MM.1S (cell line): ENCODE data around the gene MOCOS.

ENCODE experiments used
- DNase-seq: peaks from one replicate; pipeline ENCODE4 v3.0.0-alpha.2; 2015
- H2AFZ ChIP-seq: fragments of 300-600 bp; sonication (generic); 2 replicates; pipeline ENCODE4 v1.6.0; 2016; ENCODE audit warnings: antibody characterized with exemption, low read length
- H3F3A ChIP-seq: fragments of 300-600 bp; sonication (generic); 2 replicates; pipeline ENCODE4 v1.6.1; 2016; ENCODE audit warnings: mild to moderate bottlenecking, antibody characterized with exemption, low read length, moderate library complexity, mixed read lengths; ENCODE audit not compliant: insufficient read depth
- H3K27ac ChIP-seq: fragments of 300-600 bp; sonication (generic); 2 replicates; pipeline ENCODE4 v1.5.1; 2016; ENCODE audit warnings: mild to moderate bottlenecking, low read length
- H3K27me3 ChIP-seq: fragments of 300-600 bp; sonication (generic); replicated peaks from 2 replicates; pipeline ENCODE4 v1.6.0; 2016; ENCODE audit warnings: low read length; ENCODE audit not compliant: insufficient read depth
- H3K36me3 ChIP-seq: fragments of 300-600 bp; sonication (generic); replicated peaks from 2 replicates; pipeline ENCODE4 v1.6.1; 2016; ENCODE audit warnings: mild to moderate bottlenecking, low read length, mixed read lengths; ENCODE audit not compliant: insufficient read depth
- H3K4me1 ChIP-seq: fragments of 300-600 bp; sonication (generic); 2 replicates; pipeline ENCODE4 v1.6.1; 2016; ENCODE audit warnings: low read length, mixed read lengths
- H3K4me2 ChIP-seq: fragments of 300-600 bp; sonication (generic); 2 replicates; pipeline ENCODE4 v1.6.0; 2016; ENCODE audit warnings: low read depth, low read length
- H3K4me3 ChIP-seq: fragments of 300-600 bp; sonication (generic); 2 replicates; pipeline ENCODE4 v1.5.1; 2016; ENCODE audit warnings: low read length, mixed read lengths
- H3K79me2 ChIP-seq: fragments of 300-600 bp; sonication (generic); 2 replicates; pipeline ENCODE4 v1.6.1; 2016; ENCODE audit warnings: mixed run types, low read length, mixed read lengths
- H3K9ac ChIP-seq: fragments of 300-600 bp; sonication (generic); 2 replicates; pipeline ENCODE4 v1.6.1; 2016; ENCODE audit warnings: low read length, mixed read lengths
- H3K9me2 ChIP-seq: fragments of 300-600 bp; sonication (generic); replicated peaks from 2 replicates; pipeline ENCODE4 v1.6.1; 2016; ENCODE audit warnings: mild to moderate bottlenecking, low read length, mixed read lengths; ENCODE audit not compliant: insufficient read depth
- H3K9me3 ChIP-seq: fragments of 300-600 bp; sonication (generic); replicated peaks from 2 replicates; pipeline ENCODE4 v1.6.1; 2016; ENCODE audit warnings: mild to moderate bottlenecking, low read length, mixed read lengths; ENCODE audit not compliant: insufficient read depth
- H4K20me1 ChIP-seq: fragments of 300-600 bp; sonication (generic); 2 replicates; pipeline ENCODE4 v1.6.1; 2016; ENCODE audit warnings: mild to moderate bottlenecking, low read length, moderate library complexity, mixed read lengths; ENCODE audit not compliant: insufficient read depth
- EZH2 ChIP-seq: fragments of 300-600 bp; sonication (generic); optimal IDR thresholded peaks from 2 replicates; pipeline ENCODE3; 2017; ENCODE audit warnings: low read depth, mild to moderate bottlenecking, antibody characterized with exemption, low read length, mixed read lengths
- EZH2phosphoT487 ChIP-seq: fragments of 300-600 bp; sonication (generic); IDR thresholded peaks from 2 replicates; pipeline ENCODE4 v1.6.1; 2018; ENCODE audit warnings: antibody characterized with exemption, low read length
- TF ChIP-seq, protein P1 (sequence below): fragments of 300-600 bp; sonication (generic); IDR thresholded peaks from 2 replicates; pipeline ENCODE4 v1.5.1; 2016; ENCODE audit warnings: antibody characterized with exemption, low read length, mixed read lengths

The MOCOS gene

GRCh38 chr18:36155851-36156757 lies 31.2 kb upstream of the MOCOS start:
- TF ChIP-seq EZH2 (no peak), EZH2phosphoT487 (no peak)
- TF ChIP-seq, protein P1, sequence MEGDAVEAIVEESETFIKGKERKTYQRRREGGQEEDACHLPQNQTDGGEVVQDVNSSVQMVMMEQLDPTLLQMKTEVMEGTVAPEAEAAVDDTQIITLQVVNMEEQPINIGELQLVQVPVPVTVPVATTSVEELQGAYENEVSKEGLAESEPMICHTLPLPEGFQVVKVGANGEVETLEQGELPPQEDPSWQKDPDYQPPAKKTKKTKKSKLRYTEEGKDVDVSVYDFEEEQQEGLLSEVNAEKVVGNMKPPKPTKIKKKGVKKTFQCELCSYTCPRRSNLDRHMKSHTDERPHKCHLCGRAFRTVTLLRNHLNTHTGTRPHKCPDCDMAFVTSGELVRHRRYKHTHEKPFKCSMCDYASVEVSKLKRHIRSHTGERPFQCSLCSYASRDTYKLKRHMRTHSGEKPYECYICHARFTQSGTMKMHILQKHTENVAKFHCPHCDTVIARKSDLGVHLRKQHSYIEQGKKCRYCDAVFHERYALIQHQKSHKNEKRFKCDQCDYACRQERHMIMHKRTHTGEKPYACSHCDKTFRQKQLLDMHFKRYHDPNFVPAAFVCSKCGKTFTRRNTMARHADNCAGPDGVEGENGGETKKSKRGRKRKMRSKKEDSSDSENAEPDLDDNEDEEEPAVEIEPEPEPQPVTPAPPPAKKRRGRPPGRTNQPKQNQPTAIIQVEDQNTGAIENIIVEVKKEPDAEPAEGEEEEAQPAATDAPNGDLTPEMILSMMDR, result no peak
- Histone ChIP-seq H3K4me3 (no peak overlapping the region), H2AFZ (no peak overlapping the region), H3K9me2 (no peaks in the 10 kb centered on the region), H4K20me1 (no peaks in the 10 kb centered on the region), H3K4me2 (no peak overlapping the region), H3F3A (0 out of 2 replicates have a peak, but pooled peaks cover under 1% of the 10 kb centered on the region), H3K9ac (no peak overlapping the region), H3K9me3 (no peaks in the 10 kb centered on the region), H3K79me2 (peaks cover 3% of the 10 kb centered on the region; the same call in 1 of the 2 replicates), H3K36me3 (peaks cover 16% of the 10 kb centered on the region; the same call in 1 of the 2 replicates), H3K27ac (no peak overlapping the region), H3K27me3 (no peaks in the 10 kb centered on the region), H3K4me1 (peaks cover 24% of the 10 kb centered on the region)
- no peak for DNase-seq

GRCh38 chr18:36157441-36157840 lies 29.9 kb upstream of the MOCOS start:
- Histone ChIP-seq H3K79me2 (no peaks in the 10 kb centered on the region), H2AFZ (no peak overlapping the region), H3F3A (no peaks in the 10 kb centered on the region), H3K36me3 (peaks cover 16% of the 10 kb centered on the region; the same call in 1 of the 2 replicates), H3K27me3 (no peaks in the 10 kb centered on the region), H4K20me1 (no peaks in the 10 kb centered on the region), H3K9me2 (no peaks in the 10 kb centered on the region), H3K4me1 (peaks cover 13% of the 10 kb centered on the region), H3K4me2 (no peak overlapping the region), H3K4me3 (no peak overlapping the region), H3K9ac (no peak overlapping the region), H3K9me3 (no peaks in the 10 kb centered on the region), H3K27ac (no peak overlapping the region)
- no peak for DNase-seq
- no peak for TF ChIP-seq EZH2
- TF ChIP-seq, protein P1, result no peak
- TF ChIP-seq EZH2phosphoT487, result no peak

DNA sequence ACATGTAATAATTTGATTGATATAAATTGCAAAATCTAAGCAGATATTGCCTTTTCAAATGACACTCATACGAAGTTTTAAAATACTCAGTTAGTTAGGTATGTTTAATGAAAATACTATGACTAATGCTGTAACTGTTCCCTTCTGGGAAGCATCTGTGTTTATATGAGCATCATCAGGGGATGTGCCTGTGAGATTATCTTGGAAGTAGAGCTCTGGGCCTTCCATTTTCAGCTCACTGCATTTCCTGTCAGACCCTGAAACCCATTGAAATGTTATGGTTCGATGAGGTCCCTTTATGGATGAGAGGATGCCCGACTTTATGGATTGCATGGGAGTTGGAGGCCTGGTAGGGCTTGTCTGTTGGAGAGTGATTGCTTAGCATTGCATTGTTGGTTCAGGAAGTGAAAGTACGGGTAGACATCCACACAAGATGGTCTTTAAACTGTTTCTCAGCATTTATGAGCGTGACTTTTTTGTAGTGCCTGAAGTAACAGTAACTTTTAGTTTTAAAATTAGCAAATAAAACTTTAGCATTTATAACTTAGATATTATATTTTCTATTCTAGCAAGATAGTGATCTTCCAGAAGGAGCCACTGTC lies 28.9 kb upstream of the MOCOS start:
- Histone ChIP-seq H3K9ac (no peak overlapping the region), H3F3A (no peaks in the 10 kb centered on the region), H3K27ac (no peak overlapping the region), H3K27me3 (no peaks in the 10 kb centered on the region), H4K20me1 (no peaks in the 10 kb centered on the region), H3K9me3 (no peaks in the 10 kb centered on the region), H3K9me2 (no peaks in the 10 kb centered on the region), H2AFZ (no peak overlapping the region), H3K4me2 (0 out of 2 replicates have a peak overlapping the region, but pooled peaks have one; percentile 5), H3K36me3 (peaks cover 16% of the 10 kb centered on the region; the same call in 1 of the 2 replicates), H3K79me2 (no peaks in the 10 kb centered on the region), H3K4me1 (peaks cover 3% of the 10 kb centered on the region; the same call in 1 of the 2 replicates), H3K4me3 (no peak overlapping the region)
- TF ChIP-seq EZH2 (no peak), EZH2phosphoT487 (no peak)
- TF ChIP-seq, protein P1, result no peak
- no peak for DNase-seq
